ENCODE results near the gene PYGB.

The PYGB gene

DNA sequence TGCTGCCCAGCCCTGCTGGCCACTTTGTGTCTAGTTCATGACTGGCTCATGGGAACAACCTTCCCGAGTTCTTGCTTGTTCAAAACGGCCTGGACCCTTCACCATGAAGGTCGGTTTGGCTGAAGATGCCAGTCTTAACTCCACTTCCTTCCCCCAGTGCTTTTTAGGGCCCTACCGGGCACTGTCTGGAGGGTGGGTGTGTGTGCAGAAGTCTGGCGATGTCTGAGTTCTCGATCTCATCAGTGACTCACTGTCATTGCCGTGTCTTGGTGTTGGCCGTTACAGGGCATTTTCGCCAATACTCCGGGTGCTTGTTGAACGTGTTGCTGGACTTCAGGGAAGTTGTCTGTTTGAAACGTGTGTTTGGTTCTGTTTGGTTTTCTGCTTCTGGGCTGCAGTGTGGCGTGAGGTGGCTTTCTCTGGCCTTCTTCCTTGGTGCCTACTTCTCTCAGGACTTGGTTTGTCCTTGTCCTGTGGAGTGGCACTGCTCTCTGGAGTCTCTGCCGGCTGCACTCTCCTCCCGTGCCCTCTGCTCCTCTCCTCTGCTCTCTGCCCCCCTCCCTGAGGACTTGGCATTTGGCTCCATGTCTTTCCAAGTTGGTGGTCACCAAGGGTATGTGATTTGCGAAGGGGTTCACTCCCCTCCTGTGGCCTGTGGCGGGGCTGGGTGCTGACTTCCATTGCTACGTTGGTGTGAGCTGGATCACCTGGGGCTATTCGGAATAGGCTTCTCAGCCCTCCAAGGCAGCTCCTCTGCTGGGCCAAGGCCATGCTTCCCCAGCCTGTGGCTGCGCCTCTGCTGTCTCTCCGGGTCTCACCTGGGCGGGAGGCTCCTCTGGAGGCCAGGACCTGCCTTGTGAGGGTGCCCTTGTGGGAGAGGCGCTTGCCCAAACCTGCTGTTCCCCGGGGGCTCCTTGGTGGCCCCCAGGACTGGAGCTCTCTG is 38.2 kb downstream of the PYGB start:
- ATAC-seq = no peak

DNA sequence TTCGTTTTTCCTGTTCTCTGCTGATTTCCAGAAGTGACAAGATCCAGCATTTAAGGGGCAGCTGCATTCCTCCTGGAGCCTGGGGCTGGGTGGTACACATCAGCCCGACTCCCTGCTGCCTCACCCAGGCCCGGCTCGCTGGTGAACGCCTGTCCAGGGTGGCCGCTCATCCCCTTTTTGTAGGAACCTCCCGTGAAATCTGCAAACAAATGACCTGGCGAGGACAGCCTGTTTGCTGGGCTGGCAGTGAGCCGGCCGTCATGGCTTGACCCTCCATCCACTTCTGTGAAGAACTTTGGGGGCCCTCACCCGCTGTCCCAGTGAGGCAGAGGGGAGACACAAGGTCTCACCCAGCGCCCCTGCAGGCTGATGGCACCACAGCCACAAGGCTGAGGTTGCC is 39.0 kb downstream of the PYGB start:
- no peak for ATAC-seq

More for the DNA sequence above, 38.2 kb downstream of the PYGB start:
- TF ChIP-seq, protein P1, sequence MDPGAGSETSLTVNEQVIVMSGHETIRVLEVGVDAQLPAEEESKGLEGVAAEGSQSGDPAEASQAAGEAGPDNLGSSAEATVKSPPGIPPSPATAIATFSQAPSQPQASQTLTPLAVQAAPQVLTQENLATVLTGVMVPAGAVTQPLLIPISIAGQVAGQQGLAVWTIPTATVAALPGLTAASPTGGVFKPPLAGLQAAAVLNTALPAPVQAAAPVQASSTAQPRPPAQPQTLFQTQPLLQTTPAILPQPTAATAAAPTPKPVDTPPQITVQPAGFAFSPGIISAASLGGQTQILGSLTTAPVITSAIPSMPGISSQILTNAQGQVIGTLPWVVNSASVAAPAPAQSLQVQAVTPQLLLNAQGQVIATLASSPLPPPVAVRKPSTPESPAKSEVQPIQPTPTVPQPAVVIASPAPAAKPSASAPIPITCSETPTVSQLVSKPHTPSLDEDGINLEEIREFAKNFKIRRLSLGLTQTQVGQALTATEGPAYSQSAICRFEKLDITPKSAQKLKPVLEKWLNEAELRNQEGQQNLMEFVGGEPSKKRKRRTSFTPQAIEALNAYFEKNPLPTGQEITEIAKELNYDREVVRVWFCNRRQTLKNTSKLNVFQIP (CRISPR knock-in tag; IDR thresholded peaks at IDR 0.05; ENCODE audit: borderline replicate concordance, low read depth) = no peak
- no peak for TF ChIP-seq TOX (CRISPR knock-in tag; IDR thresholded peaks at IDR 0.05; ENCODE audit: borderline replicate concordance)

DNA sequence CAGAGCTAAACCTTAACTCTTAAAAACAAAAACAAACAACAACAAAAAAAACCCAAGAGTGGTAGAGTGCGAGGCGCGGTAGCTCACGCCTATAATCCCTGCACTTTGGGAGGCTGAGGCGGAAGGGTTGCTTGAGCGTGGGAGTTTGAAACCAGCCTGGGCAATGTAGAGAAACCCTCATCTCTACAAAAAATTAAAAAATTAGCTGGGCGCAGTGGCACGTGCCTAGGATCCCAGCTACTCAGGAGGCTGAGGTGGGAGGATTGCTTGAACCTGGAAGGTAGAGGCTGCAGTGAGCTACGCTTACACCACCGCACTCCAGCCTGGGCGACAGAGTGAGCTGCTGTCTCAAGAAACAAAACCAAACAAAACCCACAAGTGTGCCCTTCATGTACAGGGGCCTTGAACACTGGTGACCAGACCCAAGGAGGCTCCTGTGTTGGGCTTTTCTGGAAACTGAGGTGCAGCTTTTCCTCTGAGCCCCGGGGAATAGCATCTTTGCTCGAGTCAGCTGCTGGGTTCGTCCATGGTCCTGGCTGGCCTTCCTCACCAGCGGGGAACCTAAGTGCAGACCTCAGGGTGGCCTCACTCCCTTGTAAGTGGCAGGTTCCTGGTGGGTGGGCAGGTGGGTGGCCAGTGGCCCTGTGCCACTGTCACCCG is 39.9 kb downstream of the PYGB start:
- ATAC-seq = no peak
- TF ChIP-seq TOX (CRISPR knock-in tag; IDR thresholded peaks at IDR 0.05; ENCODE audit: borderline replicate concordance) (no peak), PPARA (CRISPR knock-in tag; IDR thresholded peaks at IDR 0.05; ENCODE audit: borderline replicate concordance) (no peak), TCF4 (CRISPR knock-in tag; IDR thresholded peaks at IDR 0.05; ENCODE audit: borderline replicate concordance) (no peak), ISL1 (CRISPR knock-in tag; IDR thresholded peaks at IDR 0.05) (no peak), ARNTL (CRISPR knock-in tag; IDR thresholded peaks at IDR 0.05; ENCODE audit: borderline replicate concordance, low read depth) (no peak), ZNF70 (CRISPR knock-in tag; IDR thresholded peaks at IDR 0.05) (no peak), ZFP3 (CRISPR knock-in tag; IDR thresholded peaks at IDR 0.05) (no peak), ZFP30 (CRISPR knock-in tag; IDR thresholded peaks at IDR 0.05) (no peak), BACH2 (CRISPR knock-in tag; IDR thresholded peaks at IDR 0.05; ENCODE audit: borderline replicate concordance) (no peak), RARB (CRISPR knock-in tag; IDR thresholded peaks at IDR 0.05) (no peak), GLIS3 (CRISPR knock-in tag; IDR thresholded peaks at IDR 0.05) (no peak), ZNF8 (CRISPR knock-in tag; IDR thresholded peaks at IDR 0.05) (no peak), ZNF565 (CRISPR knock-in tag; conservative IDR thresholded peaks at IDR 0.05; ENCODE audit: low read depth) (no peak), OSR1 (CRISPR knock-in tag; IDR thresholded peaks at IDR 0.05) (no peak)
- TF ChIP-seq, protein P2, sequence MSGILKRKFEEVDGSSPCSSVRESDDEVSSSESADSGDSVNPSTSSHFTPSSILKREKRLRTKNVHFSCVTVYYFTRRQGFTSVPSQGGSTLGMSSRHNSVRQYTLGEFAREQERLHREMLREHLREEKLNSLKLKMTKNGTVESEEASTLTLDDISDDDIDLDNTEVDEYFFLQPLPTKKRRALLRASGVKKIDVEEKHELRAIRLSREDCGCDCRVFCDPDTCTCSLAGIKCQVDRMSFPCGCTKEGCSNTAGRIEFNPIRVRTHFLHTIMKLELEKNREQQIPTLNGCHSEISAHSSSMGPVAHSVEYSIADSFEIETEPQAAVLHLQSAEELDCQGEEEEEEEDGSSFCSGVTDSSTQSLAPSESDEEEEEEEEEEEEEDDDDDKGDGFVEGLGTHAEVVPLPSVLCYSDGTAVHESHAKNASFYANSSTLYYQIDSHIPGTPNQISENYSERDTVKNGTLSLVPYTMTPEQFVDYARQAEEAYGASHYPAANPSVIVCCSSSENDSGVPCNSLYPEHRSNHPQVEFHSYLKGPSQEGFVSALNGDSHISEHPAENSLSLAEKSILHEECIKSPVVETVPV (CRISPR knock-in tag; IDR thresholded peaks at IDR 0.05) = no peak
- TF ChIP-seq, protein P3, sequence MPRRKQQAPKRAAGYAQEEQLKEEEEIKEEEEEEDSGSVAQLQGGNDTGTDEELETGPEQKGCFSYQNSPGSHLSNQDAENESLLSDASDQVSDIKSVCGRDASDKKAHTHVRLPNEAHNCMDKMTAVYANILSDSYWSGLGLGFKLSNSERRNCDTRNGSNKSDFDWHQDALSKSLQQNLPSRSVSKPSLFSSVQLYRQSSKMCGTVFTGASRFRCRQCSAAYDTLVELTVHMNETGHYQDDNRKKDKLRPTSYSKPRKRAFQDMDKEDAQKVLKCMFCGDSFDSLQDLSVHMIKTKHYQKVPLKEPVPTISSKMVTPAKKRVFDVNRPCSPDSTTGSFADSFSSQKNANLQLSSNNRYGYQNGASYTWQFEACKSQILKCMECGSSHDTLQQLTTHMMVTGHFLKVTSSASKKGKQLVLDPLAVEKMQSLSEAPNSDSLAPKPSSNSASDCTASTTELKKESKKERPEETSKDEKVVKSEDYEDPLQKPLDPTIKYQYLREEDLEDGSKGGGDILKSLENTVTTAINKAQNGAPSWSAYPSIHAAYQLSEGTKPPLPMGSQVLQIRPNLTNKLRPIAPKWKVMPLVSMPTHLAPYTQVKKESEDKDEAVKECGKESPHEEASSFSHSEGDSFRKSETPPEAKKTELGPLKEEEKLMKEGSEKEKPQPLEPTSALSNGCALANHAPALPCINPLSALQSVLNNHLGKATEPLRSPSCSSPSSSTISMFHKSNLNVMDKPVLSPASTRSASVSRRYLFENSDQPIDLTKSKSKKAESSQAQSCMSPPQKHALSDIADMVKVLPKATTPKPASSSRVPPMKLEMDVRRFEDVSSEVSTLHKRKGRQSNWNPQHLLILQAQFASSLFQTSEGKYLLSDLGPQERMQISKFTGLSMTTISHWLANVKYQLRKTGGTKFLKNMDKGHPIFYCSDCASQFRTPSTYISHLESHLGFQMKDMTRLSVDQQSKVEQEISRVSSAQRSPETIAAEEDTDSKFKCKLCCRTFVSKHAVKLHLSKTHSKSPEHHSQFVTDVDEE (CRISPR knock-in tag; IDR thresholded peaks at IDR 0.05) = no peak
- TF ChIP-seq, protein P4, sequence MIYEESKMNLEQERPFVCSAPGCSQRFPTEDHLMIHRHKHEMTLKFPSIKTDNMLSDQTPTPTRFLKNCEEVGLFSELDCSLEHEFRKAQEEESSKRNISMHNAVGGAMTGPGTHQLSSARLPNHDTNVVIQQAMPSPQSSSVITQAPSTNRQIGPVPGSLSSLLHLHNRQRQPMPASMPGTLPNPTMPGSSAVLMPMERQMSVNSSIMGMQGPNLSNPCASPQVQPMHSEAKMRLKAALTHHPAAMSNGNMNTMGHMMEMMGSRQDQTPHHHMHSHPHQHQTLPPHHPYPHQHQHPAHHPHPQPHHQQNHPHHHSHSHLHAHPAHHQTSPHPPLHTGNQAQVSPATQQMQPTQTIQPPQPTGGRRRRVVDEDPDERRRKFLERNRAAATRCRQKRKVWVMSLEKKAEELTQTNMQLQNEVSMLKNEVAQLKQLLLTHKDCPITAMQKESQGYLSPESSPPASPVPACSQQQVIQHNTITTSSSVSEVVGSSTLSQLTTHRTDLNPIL (CRISPR knock-in tag; IDR thresholded peaks at IDR 0.05; ENCODE audit: low read depth) = no peak

More for the DNA sequence above, 39.0 kb downstream of the PYGB start:
- TF ChIP-seq, protein P1 (CRISPR knock-in tag; IDR thresholded peaks at IDR 0.05; ENCODE audit: borderline replicate concordance, low read depth) = no peak
- TF ChIP-seq ESRRG (CRISPR knock-in tag; IDR thresholded peaks at IDR 0.05) (no peak), TCF4 (CRISPR knock-in tag; IDR thresholded peaks at IDR 0.05; ENCODE audit: borderline replicate concordance) (no peak), ZNF8 (CRISPR knock-in tag; IDR thresholded peaks at IDR 0.05) (no peak)
- TF ChIP-seq, protein P5, sequence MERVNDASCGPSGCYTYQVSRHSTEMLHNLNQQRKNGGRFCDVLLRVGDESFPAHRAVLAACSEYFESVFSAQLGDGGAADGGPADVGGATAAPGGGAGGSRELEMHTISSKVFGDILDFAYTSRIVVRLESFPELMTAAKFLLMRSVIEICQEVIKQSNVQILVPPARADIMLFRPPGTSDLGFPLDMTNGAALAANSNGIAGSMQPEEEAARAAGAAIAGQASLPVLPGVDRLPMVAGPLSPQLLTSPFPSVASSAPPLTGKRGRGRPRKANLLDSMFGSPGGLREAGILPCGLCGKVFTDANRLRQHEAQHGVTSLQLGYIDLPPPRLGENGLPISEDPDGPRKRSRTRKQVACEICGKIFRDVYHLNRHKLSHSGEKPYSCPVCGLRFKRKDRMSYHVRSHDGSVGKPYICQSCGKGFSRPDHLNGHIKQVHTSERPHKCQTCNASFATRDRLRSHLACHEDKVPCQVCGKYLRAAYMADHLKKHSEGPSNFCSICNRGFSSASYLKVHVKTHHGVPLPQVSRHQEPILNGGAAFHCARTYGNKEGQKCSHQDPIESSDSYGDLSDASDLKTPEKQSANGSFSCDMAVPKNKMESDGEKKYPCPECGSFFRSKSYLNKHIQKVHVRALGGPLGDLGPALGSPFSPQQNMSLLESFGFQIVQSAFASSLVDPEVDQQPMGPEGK (CRISPR knock-in tag; IDR thresholded peaks at IDR 0.05; ENCODE audit: borderline replicate concordance) = no peak
